ENCODE data around the gene TBC1D8. TPM values are rescaled to one million over a fixed set of nuclear protein-coding genes. Genes with fewer than 3 reads are reported as not detected.

Gene TBC1D8
- total and polyA plus RNA-seq, 9 of the 15 experiments (the other 6 are each of a cell fraction or from before 2014, with no cell fraction given), result 0.36 to 1.3 (median 0.82) TPM

- no TSS peak for BruUV-seq (replicated peaks)
- WGBS (ENCODE audit: insufficient coverage, low coverage, missing lambda C conversion rate), result 12% methylated on average over 3 of the region's 3 CpGs
- intact Hi-C loops (cut with micrococcal nuclease) (no loop called here), in situ Hi-C loops (cut with MboI) (no loop called here)
- no peaks in the 10 kb centered on the region for H3K9me3 ChIP-seq (replicated peaks; ENCODE audit: control insufficient read depth, insufficient read depth, low read depth, low read length)
- ChIA-PET CTCF (ENCODE audit: low intra/inter-chr PET ratio) (no interaction called here), POLR2A (interaction anchor here (1.2 kb wide), 1 partner anchor 15 kb away, joined by 3 read pairs; no protein-coding TSS in a partner anchor)
- H3K79me2 ChIP-seq (ENCODE audit: control insufficient read depth, insufficient read depth, low read length), result no peaks in the 10 kb centered on the region
- no peak overlapping the region for H3K27ac ChIP-seq (ENCODE audit: extremely low read depth, low read depth, low read length)
- H3K4me1 ChIP-seq (replicated peaks in 1 of 2; ENCODE audit: control insufficient read depth in 2 of 2, insufficient read depth in 2 of 2, low read length in 2 of 2), result 0 out of 5 replicates have a peak, but pooled peaks cover 0 to 2% of the 10 kb centered on the region in 2 experiments
- H3K9me1 ChIP-seq (ENCODE audit: control insufficient read depth, insufficient read depth, low read length), result no peaks in the 10 kb centered on the region
- FAIRE-seq, result no peak
- no peak overlapping the region for H3K9ac ChIP-seq (ENCODE audit: insufficient read depth in 1 of 2, low read depth in 2 of 2, low read length in 2 of 2)
- H3K4me2 ChIP-seq (ENCODE audit: insufficient read depth, low read length), result no peak overlapping the region
- H3K4me3 ChIP-seq, result no peak overlapping the region
- no peak for DNase-seq (ENCODE audit: extremely low read depth in 1 of 4, low spot score in 3 of 4)
- no peaks in the 10 kb centered on the region for H3K36me3 ChIP-seq (ENCODE audit: control insufficient read depth, insufficient read depth, low read length)
- ATAC-seq, result no peak
- no peak overlapping the region for H2AFZ ChIP-seq (ENCODE audit: low read depth, low read length)
- TF ChIP-seq TFAM (CRISPR knock-in tag; conservative IDR thresholded peaks at IDR 0.05) (no peak), SETDB1 (IDR thresholded peaks at IDR 0.05; ENCODE audit: low read length) (no peak), POU5F1 (IDR thresholded peaks at IDR 0.05; ENCODE audit: borderline replicate concordance, low read depth, low read length, partially characterized antibody) (no peak), ZNF124 (CRISPR knock-in tag; IDR thresholded peaks at IDR 0.05) (no peak), CBX1 (IDR thresholded peaks at IDR 0.05; ENCODE audit: low read depth) (no peak), HIVEP1 (CRISPR knock-in tag; IDR thresholded peaks at IDR 0.05) (no peak), NFIC (IDR thresholded peaks at IDR 0.05) (no peak), CHD4 (IDR thresholded peaks at IDR 0.05; ENCODE audit: insufficient read depth, insufficient replicate concordance, low read depth, low read length, poor library complexity, severe bottlenecking) (no peak), MLLT1 (IDR thresholded peaks at IDR 0.05) (no peak), GATAD2A (IDR thresholded peaks at IDR 0.05) (no peak), SUPT5H (IDR thresholded peaks at IDR 0.05) (no peak), PHF20 (IDR thresholded peaks at IDR 0.05; ENCODE audit: partially characterized antibody) (no peak), ZFP36 (IDR thresholded peaks at IDR 0.05; ENCODE audit: low read depth, low read length, partially characterized antibody) (no peak), FOXP1 (CRISPR knock-in tag; IDR thresholded peaks at IDR 0.05) (no peak), ZNF785 (CRISPR knock-in tag; IDR thresholded peaks at IDR 0.05) (no peak)
- TF ChIP-seq, protein P1, sequence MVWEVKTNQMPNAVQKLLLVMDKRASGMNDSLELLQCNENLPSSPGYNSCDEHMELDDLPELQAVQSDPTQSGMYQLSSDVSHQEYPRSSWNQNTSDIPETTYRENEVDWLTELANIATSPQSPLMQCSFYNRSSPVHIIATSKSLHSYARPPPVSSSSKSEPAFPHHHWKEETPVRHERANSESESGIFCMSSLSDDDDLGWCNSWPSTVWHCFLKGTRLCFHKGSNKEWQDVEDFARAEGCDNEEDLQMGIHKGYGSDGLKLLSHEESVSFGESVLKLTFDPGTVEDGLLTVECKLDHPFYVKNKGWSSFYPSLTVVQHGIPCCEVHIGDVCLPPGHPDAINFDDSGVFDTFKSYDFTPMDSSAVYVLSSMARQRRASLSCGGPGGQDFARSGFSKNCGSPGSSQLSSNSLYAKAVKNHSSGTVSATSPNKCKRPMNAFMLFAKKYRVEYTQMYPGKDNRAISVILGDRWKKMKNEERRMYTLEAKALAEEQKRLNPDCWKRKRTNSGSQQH (CRISPR knock-in tag; IDR thresholded peaks at IDR 0.05), result no peak
- no peaks in the 10 kb centered on the region for H4K20me1 ChIP-seq (replicated peaks; ENCODE audit: control insufficient read depth, insufficient read depth, low read length)
- H3K27me3 ChIP-seq (ENCODE audit: control insufficient read depth in 2 of 2, insufficient read depth in 2 of 2, low read length in 2 of 2), result peaks cover 18 to 30% of the 10 kb centered on the region in 2 experiments
Observed at GRCh38 chr2:101064505-101064867, 86.7 kb downstream of the TBC1D8 start.

All from K562 (cell line).